DND-41 (cell line): ENCODE data around the gene RFTN1.

Source experiments
- ATAC-seq: fragments of 200-7000 bp; cut with Tn5 transposase; 3 replicates; pipeline ENCODE4 v1.9.1; 2021; ENCODE audit warnings: low read depth; ENCODE audit not compliant: insufficient read depth
- DNase-seq: peaks from one replicate; pipeline ENCODE4 v3.0.0-alpha.2; 2020
- H2AFZ ChIP-seq: 2 replicates; pipeline ENCODE4 v1.6.0; 2012; ENCODE audit warnings: low read depth, low read length
- H3K27ac ChIP-seq: 2 replicates; pipeline ENCODE4 v1.5.1; 2012; ENCODE audit warnings: low read length, inconsistent platforms
- H3K27me3 ChIP-seq: fragments of 200-600 bp; sonication (generic); 2 replicates; pipeline ENCODE4 v1.6.0; 2012; ENCODE audit warnings: low read length, mild to moderate bottlenecking, inconsistent platforms; ENCODE audit not compliant: insufficient read depth, poor library complexity
- H3K36me3 ChIP-seq: 2 replicates; pipeline ENCODE4 v1.5.1; 2012; ENCODE audit warnings: low read length, inconsistent platforms; ENCODE audit not compliant: insufficient read depth
- H3K4me1 ChIP-seq: 2 replicates; pipeline ENCODE4 v1.5.1; 2012; ENCODE audit warnings: mild to moderate bottlenecking, low read length; ENCODE audit not compliant: insufficient read depth
- H3K4me2 ChIP-seq: 2 replicates; pipeline ENCODE4 v1.6.0; 2012; ENCODE audit warnings: mild to moderate bottlenecking, moderate library complexity, low read length, inconsistent platforms; ENCODE audit not compliant: insufficient read depth
- H3K4me3 ChIP-seq, 2 experiments: fragments of 200-600 bp in 1 of 2; shearing (Covaris generic) in 1 of 2; 2 replicates each; pipeline ENCODE4 v1.5.1; 2012 to 2016; ENCODE audit warnings: inconsistent platforms in 2 of 2, low read length in 2 of 2, mild to moderate bottlenecking in 2 of 2, low read depth in 1 of 2, moderate library complexity in 1 of 2
- H3K79me2 ChIP-seq: 2 replicates; pipeline ENCODE4 v1.6.0; 2012; ENCODE audit warnings: low read length, inconsistent platforms; ENCODE audit not compliant: insufficient read depth
- H3K9ac ChIP-seq: 2 replicates; pipeline ENCODE4 v1.6.0; 2012; ENCODE audit warnings: low read depth, mild to moderate bottlenecking, inconsistent platforms, low read length, moderate library complexity
- H3K9me3 ChIP-seq: 2 replicates; pipeline ENCODE4 v1.5.1; 2012; ENCODE audit warnings: low read length, moderate library complexity, mild to moderate bottlenecking, inconsistent platforms; ENCODE audit not compliant: insufficient read depth, severe bottlenecking
- H4K20me1 ChIP-seq: 2 replicates; pipeline ENCODE4 v1.6.0; 2012; ENCODE audit warnings: low read length; ENCODE audit not compliant: insufficient read depth
- CTCF ChIP-seq: IDR thresholded peaks from 2 replicates; pipeline ENCODE4 v1.5.1; 2012; ENCODE audit warnings: borderline replicate concordance, low read length, moderate library complexity, mild to moderate bottlenecking; ENCODE audit not compliant: poor library complexity, severe bottlenecking; ENCODE audit errors: extremely low read depth
- EZH2 ChIP-seq: IDR thresholded peaks from 3 replicates; pipeline ENCODE4 v1.6.1; 2012; ENCODE audit warnings: borderline replicate concordance, low read depth, mild to moderate bottlenecking, moderate library complexity, low read length, inconsistent platforms; ENCODE audit not compliant: severe bottlenecking

The RFTN1 gene

GRCh38 chr3:16546186-16547010 lies 32.9 kb upstream of the RFTN1 start:
- DNase-seq: no peak
- Histone ChIP-seq H3K27me3 (no peaks in the 10 kb centered on the region), H3K9me3 (no peaks in the 10 kb centered on the region), H4K20me1 (no peaks in the 10 kb centered on the region), H3K36me3 (no peaks in the 10 kb centered on the region), H3K9ac (no peak overlapping the region), H3K4me1 (peaks cover 14% of the 10 kb centered on the region), H2AFZ (no peak overlapping the region), H3K4me3 (no peak overlapping the region), H3K27ac (no peak overlapping the region), H3K79me2 (no peaks in the 10 kb centered on the region), H3K4me2 (no peak overlapping the region)
- no peak for ATAC-seq
- no peak for TF ChIP-seq CTCF
- no peak for TF ChIP-seq EZH2

- Histone ChIP-seq H2AFZ (no peak overlapping the region), H3K27ac (no peak overlapping the region), H4K20me1 (no peaks in the 10 kb centered on the region), H3K9ac (no peak overlapping the region), H3K4me3 (no peak overlapping the region), H3K27me3 (no peaks in the 10 kb centered on the region), H3K4me1 (peaks cover 7% of the 10 kb centered on the region), H3K9me3 (no peaks in the 10 kb centered on the region), H3K79me2 (no peaks in the 10 kb centered on the region), H3K4me2 (no peak overlapping the region), H3K36me3 (no peaks in the 10 kb centered on the region)
- DNase-seq (no peak), ATAC-seq (no peak)
- TF ChIP-seq CTCF: no peak
- no peak for TF ChIP-seq EZH2
These were observed 32.1 kb upstream of the RFTN1 start for GRCh38 chr3:16545413-16546185.

GRCh38 chr3:16543242-16543864 lies 29.9 kb upstream of the RFTN1 start:
- no peak for DNase-seq
- no peak for ATAC-seq
- Histone ChIP-seq H3K4me1 (no peaks in the 10 kb centered on the region), H3K79me2 (no peaks in the 10 kb centered on the region), H3K9ac (no peak overlapping the region), H3K4me2 (no peak overlapping the region), H3K27me3 (no peaks in the 10 kb centered on the region), H4K20me1 (no peaks in the 10 kb centered on the region), H3K4me3 (no peak overlapping the region), H3K36me3 (no peaks in the 10 kb centered on the region), H2AFZ (no peak overlapping the region), H3K9me3 (no peaks in the 10 kb centered on the region), H3K27ac (no peak overlapping the region)
- TF ChIP-seq CTCF: no peak
- TF ChIP-seq EZH2: no peak
